Bone marrow (tissue), 2 donors: ENCODE data around the gene SPATC1L.
"Not testable (repeated sequence)": the region's sequence is repeated elsewhere in the genome, so short reads cannot be mapped to it uniquely, and the experiment has no call there.

Experiments used
- DNase-seq, 2 donors: peaks; one replicate each; lab custom pipeline; 2025; lab: John Stamatoyannopoulos, UW

SPATC1L gene

DNA sequence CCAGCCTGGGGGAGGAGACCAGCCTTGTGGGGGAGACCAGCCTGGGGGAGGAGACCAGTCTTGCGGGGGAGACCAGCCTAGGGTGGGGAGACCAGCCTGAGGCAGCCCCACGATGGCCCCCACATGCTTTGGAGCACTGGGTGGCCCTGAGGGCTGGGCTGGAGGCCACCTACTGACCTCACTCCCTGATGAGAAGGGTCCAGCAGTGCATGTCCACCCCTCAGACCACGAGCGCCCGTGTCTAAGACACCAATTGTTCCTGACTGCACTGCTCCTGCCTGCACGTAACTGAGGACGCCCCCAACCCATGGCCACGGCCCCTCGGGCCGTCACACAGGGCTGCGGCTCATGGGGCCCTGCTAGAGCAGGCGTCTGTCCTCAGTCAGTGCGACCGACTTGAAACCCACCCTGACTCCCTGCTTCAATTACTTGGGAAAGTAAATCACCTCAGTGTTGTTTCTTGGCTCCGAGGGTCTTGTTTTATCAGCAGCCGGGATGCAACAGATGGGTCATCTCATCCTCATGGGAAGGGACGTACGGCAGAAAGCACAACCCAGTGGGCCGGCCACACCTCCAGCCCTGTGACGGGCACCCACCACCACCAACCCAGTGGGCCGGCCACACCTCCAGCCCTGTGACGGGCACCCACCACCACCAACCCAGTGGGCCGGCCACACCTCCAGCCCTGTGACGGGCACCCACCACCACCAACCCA is at the start of gene SPATC1L:
Gene SPATC1L, minus strand, starts transcription at position 550 of the 715 bp plus-strand sequence. CDS start 1,643 bp downstream, outside the sequence.
- no peak for DNase-seq

DNA sequence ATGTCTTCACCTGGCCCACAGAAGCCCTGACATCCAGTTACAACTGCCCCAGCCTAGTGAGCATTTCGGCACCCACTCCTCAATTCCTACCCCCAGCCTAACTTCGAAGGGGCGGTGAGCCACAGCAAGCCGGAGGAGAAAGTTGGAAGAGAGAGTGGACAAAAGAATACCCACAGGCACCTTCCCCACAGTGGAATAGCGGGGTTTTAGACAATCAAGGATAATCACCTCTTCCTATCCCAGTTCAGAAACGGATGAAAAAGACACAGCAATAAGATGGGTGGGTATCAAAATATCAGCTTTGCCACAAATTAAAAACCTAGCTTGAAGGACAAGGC is 45.6 kb upstream of the SPATC1L start:
- DNase-seq: no peak

DNA sequence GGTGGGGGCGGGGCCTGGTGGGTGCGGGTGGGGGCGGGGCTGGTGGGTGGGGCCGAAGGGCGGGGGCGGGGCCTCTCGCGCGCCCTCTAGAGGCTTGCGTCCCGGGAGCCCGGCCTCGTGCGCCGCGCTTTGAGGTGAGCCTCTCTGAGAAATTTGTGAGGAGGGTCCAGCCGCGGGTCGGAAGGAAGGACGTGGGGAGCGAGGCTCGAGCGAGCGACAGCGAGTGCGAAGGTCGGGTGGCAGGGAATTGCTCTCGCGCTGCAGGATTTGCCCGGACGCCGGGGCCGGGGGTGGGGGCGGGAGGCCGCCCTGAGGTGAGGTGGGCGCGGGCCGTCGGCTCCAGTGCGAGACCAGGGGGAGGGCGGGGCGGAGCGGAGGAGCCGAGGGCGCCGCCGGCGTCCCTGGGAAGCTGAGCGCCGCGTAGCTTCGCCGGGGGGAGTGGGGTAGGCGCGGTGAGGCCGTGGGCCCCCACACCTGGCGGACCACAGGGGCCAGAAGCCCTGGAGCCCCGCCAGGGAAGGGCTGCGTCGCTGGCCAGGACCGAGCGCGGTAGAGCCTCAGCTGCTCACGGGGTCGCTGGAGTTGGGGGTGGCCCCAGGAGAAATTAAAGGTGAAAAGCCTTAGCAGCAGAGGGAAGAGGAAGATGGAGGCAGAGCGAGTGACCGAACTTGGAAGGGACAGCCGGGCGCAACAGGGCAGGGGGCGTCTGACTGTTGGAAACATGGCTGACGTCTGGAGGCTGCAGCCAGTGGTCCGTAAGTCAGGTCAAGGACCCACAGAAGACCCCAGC is 45.1 kb upstream of the SPATC1L start:
- peak in 1 of 2 donors; percentile 78 for DNase-seq

DNA sequence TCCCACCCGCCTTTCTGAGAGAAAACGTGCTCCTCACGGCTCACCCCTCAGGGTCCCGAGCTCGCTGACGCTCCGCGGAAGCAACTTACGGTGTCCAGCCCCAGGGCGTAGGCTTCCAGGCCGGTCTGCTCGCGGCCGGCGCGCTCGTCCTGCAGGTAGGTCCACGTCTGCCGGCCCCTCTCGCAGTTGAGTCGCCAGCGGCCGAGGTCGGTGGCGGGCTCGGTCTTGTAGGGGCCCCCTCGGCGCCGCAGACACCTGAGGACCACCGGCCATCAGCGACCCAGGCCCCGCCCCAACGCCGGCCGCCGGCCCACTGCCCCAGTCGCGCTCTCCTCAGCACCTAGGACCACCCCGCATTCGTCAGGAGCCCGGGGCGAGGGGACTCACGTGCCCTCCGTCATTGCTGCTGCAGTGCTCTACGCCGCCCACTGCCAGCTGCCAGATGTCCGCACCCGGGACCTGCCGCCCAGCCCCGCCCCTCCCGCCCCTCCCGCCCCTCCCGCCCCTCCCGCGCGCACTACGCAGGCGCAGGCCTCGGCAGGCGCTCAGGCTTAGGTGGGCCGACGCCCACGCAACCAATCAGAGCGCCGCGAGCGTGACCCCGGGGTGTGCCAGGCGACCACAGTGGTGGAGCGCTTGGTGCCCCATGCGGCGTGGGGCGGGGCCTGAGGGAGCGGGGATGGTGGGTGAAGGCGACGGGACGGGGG is 44.2 kb upstream of the SPATC1L start, which contains the start of gene LSS:
Gene LSS, minus strand, starts transcription at position 430 of the 707 bp plus-strand sequence. Its CDS starts 29 bp downstream, at position 401.
- peak; percentile 78 to 88 for DNase-seq

DNA sequence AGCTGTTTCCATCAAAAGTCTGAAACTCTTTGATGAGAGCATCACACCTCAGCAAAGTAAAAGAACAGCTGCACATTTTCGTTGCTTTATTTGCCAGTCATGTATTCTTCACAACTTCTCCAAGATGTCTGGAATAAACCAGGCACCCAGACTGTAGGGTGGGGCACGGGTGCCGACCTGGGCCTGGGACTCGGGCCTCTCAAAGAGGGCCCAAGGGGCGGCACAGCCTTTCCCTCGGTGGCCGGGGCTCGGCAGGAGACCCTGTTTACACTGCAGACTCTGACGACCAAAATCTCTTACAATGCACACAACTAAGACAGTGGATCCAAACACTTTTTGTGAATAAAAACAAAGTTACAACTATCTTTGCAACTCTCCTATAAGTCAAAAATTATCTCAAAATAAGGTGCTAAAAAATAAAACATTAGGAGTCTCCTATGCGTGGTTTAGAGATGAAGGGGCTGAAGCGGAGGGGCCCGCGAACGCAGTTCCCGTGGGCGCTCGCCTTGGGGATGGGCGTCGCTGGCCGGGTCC is 43.6 kb upstream of the SPATC1L start:
- no peak for DNase-seq

DNA sequence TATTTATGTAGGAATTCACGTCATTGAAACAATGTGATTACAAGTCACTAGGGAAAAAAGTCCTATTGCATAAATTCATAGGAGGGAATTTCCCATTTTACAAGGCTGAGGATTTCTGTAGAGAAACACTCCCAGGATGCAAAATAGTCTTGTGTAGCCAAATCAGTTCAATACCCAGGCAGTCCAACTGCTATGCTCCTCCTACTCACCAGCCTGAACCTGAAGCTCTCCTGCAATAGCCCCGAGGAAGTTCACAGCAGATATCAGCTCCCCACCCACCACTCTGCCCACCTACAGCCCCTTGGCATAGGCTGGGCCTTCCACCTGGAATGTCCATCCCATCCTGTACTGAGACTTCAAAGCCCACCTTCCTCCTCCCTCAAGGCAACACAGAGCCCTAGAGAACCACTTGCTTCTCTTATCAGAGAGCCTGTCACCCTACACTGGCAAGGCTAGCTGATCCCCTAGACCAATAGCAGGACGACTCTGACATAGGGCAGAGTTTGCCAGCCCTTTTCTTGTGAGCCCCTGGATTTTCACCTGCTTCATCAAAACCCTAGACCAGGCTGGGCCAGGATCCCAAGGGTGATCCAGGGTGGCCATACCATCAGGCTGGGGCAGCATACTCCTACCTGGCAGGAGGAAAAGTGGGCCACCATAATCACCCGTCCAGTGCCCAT is 42.8 kb upstream of the SPATC1L start:
- no peak for DNase-seq

DNA sequence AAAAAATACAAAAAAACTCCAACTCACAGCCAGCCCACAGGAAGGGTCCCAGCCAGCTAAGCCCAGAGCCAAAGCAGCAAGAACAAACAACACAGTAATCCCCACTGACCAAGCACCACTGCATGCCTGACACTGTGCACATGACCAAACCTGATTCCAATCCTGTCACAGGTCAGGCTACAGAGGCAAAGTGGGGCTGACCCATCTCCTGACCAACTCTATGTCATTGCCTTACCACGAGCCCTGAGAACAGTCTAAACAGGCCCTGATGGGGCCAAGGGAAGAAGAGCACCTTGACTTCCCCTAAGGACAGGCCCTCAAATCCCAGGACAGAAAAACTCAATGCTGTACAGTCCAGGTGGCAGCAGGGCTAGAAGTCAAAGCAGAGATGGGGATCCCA is 41.9 kb upstream of the SPATC1L start:
- DNase-seq: no peak

DNA sequence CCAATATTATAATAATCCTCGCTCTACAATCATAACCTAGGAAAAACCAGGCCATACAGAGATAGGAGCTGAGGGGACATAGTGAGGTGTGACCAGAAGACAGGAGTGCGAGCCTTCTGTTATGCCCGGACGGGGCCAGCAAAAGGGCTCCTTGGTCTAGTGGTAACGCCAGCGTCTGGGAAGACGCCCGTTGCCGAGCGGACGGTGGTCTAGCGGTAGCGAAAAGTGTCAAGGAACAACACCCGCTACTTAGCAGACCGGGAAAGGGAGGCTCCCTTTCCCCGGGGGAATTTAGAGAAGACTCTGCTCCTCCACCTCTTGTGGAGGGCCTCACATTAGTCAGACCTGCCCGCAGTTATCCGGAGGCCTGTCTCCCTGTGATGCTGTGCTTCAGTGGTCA is 39.4 kb upstream of the SPATC1L start:
- DNase-seq: not testable (repeated sequence)

DNA sequence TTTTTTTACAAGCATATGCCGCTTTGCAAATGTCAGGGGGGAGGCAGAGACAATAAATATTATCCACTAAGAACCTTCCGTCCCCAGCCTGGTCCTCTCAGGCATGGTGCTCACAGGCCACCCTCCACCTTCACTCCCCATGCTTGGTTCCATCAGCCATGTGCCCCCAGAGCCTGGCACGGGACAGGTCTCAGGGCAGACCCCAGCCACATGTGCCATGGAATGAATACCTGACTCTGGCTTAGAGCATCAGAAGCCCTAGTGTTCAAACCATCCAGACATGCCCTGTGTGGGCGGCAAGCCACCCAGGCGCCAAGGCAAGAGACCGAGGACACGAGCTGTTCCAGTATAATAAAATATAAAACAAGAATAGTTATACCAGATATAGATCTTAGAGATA is 39.0 kb upstream of the SPATC1L start:
- no peak for DNase-seq

DNA sequence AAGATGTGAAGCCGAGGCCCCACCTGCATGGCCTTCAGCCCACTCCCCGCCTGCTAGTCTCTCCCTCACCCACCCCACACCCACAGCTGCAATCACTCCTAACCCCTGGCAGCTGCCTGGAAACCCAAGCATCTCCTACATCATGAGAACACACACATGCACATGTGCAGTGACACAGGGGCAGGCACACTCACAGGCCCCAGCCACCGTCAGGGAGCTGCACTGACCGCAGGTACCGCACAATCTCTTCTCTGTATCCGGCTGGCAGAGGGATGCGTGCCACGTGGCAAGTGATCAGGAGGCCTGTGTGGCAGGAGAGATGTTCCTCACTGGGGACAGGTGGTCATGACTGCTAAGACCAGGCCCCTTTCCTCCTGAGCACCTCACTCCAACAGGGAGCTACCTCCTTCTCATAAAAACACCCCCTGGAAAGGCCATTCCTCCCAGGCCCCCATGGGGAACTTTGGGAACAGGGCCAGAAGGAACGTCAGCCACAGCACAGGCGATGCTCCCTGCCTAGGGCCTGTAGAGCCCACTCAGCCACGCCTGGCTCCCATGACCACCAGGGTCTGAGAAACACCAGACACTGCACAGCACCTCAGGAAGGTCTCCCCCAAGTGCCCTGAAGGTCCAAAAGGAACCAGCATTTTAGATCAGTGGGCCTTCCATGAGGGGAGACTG is 38.3 kb upstream of the SPATC1L start:
- DNase-seq: no peak

DNA sequence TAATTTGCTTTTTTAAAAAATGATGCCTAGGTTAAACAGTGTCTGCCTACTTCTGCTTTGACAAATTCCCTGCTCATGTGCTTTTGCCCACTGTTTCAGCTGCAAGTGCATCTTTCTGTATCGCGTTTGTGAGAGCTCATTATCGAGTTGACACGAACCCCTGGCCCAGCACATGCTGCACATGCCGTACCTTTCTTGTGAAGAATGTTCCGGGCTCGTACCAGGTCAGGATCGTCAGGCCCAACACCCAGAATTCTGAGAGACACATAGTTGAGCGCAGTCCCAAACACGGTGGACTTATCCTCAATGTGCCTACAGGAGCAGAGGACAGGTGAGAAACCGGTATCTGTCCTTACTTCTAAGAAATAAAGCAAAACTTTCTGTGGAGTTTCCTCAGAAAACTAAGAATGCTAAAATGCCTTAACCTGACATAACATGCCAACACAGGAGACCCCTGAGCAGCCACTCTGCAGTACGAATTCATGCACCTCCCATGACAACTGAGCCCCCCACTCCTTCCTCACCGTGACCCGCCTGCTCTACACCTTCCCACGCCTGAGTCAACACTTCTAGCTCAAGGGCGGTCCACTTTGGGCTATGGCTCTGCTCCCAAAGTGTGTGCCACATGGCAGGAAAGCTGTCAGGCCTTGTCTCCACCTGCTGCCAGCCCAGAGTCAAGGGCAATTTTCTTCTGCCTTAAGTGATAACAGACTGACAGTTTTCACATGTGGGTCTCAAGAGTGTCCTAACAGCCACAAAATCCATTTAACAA is 37.6 kb upstream of the SPATC1L start:
- no peak for DNase-seq

DNA sequence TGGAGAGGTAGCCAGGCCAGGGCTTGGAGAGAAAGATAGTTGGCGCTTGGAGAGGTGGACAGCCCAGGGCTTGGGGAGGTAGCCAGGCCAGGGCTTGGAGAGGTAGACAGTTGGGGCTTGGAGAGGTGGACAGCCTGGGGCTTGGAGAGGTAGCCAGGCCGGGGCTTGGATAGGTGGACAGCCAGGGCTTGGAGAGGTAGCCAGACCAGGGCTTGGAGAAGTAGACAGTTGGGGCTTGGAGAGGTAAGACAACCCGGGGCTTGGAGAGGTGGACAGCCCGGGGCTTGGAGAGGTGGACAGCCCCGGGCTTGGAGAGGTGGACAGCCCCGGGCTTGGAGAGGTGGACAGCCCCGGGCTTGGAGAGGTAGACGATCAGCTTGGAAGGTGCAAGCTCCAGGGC is 36.6 kb upstream of the SPATC1L start:
- DNase-seq: no peak

DNA sequence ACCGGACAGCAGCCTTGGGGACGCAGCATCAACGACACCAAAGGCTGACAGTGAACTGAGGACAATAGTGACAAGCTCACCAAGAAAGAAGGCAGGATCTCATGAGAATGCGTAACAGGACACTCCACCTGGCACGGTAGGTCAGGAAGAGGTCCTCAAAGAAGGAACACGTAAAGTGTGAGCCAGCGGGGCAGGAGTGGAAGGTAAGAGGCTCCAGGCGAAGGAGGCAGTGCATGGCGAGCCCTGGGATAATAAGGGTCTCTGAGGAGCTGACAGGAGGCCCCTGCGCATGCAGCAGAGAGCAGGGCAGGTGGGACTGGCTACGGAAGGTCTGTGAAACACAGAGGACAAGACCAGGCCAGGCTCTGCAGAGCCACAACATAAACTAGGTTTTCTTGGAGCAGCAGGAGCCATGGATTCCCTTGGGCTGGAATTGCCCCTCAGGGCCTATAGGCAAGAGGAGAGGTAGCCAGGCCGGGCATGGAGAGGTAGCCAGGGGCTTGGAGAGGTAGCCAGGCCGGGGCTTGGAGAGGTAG is 36.1 kb upstream of the SPATC1L start:
- DNase-seq: no peak

DNA sequence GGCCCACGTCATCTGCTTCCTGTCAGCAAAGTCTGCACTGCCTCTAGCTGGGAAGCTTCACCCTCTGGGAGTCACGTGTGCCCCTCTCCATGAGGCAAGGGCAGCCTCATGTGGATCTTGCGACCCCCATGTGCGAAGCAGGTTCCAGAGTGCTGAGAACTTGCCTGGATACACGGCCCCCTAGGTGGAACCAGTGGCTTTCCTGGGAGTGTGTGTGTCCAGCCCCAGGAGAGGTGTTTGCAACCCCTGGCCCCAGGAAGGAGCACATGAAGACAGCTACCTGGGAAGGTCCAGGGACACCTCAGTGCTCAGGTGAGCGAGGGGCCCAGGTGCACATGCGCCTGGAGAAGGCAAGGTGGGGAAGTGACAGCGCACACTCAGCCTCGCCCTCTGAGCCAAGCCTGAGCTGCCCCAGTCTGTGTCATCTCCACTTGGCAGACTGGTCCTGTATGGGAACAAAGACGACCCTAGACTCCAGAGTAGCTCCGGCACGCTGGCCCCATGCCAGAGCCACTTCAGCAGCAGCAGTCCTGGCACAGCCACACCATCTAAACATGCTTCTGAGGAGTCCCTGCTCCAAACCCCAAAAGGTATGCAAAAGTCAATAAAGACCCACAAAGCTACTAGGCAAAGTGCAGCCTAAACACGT is 35.5 kb upstream of the SPATC1L start:
- no peak for DNase-seq

DNA sequence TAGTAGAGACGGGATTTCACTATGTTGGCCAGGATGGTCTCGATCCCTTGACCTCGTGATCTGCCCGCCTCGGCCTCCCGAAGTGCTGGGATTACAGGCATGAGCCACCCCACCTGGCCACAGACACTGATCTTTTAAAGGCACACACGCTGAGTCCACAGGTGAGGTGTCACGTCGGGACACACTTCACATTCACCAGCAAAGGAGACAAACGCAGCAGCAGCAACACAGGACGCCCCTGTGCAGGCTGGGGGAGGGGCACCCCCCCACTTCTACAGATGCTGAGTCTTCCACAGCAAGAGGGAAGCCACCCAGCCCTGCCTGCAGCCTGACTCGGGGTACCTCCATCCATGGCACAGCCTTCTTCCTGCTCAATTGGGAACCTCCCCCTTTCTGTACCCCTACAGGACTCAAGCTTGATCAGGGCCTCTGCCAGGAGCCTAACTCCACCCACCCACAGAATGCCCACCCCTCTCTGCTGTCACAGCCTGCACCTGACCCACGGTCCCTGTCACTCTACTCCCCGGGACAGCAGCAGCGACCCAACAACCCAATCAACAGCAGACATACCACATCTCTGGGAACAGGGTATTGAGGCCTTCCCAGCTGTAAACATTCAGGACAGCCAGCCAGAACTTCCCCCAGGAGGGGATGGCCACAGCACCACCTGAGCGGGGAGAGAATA is 34.8 kb upstream of the SPATC1L start:
- no peak for DNase-seq

DNA sequence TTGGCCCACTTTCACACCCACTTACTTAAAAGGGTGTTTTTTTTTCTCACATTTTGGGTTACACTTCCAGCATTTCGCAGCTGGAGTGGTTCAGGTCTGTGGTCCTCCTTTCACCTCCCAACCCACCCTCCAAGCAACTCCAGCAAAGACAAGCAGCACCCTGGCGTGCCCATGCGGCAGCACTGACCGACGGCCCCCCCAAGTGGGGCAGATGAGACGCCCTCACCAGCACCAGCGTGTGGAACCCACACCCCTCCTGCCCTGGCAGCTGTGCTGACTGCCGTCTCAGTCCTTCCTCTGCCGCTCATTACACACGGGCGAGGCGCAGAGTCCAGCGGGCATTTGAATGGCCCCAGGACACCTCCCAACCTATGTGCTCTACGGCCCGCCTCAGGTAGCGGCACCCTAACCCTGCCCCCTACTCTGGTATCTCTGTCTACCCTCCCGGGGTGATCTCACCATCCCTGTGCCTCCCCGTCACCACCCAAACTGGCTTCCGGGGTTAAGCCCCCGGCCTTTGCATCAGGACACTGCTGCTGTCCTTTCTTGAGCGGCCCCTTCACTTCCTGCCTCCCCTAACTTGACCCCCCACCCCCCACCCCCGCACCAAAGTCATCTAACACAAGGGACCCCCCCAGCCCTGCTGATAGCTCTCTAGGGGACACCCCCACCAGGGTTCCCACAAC is 33.4 kb upstream of the SPATC1L start:
- DNase-seq: no peak

DNA sequence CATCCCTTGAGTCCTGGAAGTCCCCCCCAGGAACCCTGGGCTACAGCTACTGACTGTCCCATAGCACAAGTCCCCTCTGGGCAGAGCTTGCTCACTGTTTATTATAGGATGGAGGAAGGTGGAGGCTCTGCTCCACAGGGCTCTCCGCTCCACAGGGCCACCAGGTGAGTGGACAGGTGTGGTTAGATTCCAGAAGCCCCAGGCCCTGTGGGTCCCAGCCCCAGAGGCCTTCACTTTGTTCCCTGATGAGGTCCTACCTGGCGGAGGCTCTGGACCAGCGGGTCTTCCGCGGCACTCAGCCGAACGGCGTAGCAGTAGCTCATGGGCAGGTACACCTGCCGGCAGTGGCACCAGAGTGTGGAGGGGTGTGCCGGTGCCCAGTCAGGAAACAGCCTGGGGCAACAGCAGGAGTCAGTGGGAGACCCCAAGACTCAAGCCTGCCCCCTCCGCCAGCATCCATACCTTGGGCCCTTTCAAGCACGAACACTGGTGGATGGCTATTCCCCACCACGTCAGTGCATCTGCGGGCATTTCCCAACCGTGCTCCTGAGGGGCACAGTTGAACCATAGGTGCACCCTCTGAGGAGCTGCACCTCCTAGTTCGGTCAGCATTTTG is 32.0 kb upstream of the SPATC1L start:
- DNase-seq: no peak
